ENCODE results near the gene DCC.

GRCh38 chr18:52874774-52875173, 534.8 kb downstream of the DCC start:
- TF ChIP-seq POLR2A (IDR thresholded peaks at IDR 0.05; ENCODE audit: low read length) = no peak
- TF ChIP-seq GATA1 (IDR thresholded peaks at IDR 0.05; ENCODE audit: low read depth, low read length) = no peak
